ENCODE measurements around the gene PPP3R1. TPM values are rescaled to one million over a fixed set of nuclear protein-coding genes. Genes with fewer than 3 reads are reported as not detected.

The PPP3R1 gene
- total and polyA plus RNA-seq, 2 of the 8 experiments (the other 6 are each of a cell fraction or from before 2014, with no cell fraction given), result 9.3 to 85.1 TPM

DNA sequence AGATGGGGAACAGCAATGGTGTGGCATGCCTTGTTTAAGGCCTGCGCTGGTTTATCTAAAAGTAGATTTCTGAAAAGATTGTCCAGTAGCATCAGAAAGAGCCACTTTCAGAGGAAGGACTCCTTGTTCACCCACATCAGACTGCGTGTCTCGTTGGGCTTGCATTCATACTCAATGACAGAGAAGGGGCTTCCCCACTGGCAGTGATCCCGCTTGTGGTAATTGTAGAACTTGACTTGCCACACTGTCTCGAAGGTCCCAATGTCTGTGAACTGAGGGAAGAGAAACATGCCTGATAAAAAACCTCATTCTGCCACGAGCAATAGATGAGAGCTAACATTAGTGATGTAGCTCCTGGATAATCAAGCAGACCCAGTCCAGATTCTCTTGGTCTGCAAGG, 41.4 kb upstream of the PPP3R1 start:
- H3K14ac ChIP-seq (ENCODE audit: insufficient read length), result no peak overlapping the region
- no peak overlapping the region for H3K23ac ChIP-seq (ENCODE audit: insufficient read length)
- no peaks in the 10 kb centered on the region for H3K79me2 ChIP-seq (ENCODE audit: control insufficient read depth in 1 of 2, insufficient read depth in 2 of 2, low read length in 2 of 2)
- H4K8ac ChIP-seq (ENCODE audit: extremely low read depth, insufficient read depth, low read length), result no peak overlapping the region
- H3K18ac ChIP-seq (ENCODE audit: extremely low read depth, low read length), result no peak overlapping the region
- no peak overlapping the region for H4K5ac ChIP-seq (ENCODE audit: insufficient read length, low read depth, low read length)
- H3K4me3 ChIP-seq (ENCODE audit: extremely low read depth in 1 of 4, insufficient read depth in 2 of 4, low read depth in 3 of 4, low read length in 4 of 4), result no peak overlapping the region
- no peak overlapping the region for H3K4ac ChIP-seq (replicated peaks; ENCODE audit: insufficient read length, low read depth, low read length)
- H2BK12ac ChIP-seq (ENCODE audit: low read depth, low read length), result no peak overlapping the region
- H3K9ac ChIP-seq (replicated peaks in 1 of 4; ENCODE audit: extremely low read depth in 1 of 4, low read depth in 3 of 4, low read length in 3 of 4), result no peak overlapping the region
- H4K91ac ChIP-seq (replicated peaks; ENCODE audit: insufficient read length, low read length), result no peak overlapping the region
- no peaks in the 10 kb centered on the region for H3K36me3 ChIP-seq (ENCODE audit: control insufficient read depth in 2 of 4, insufficient read depth in 4 of 4, low read length in 3 of 4)
- no peak for DNase-seq (ENCODE audit: low read depth in 1 of 2, low spot score in 2 of 2)
- no peaks in the 10 kb centered on the region for H3K9me3 ChIP-seq (ENCODE audit: insufficient read depth in 2 of 2, low read depth in 1 of 2, low read length in 1 of 2)
- FAIRE-seq, result no peak
- H3K4me1 ChIP-seq (replicated peaks in 1 of 4; ENCODE audit: control insufficient read depth in 3 of 4, insufficient read depth in 4 of 4, low read length in 3 of 4), result no peaks in the 10 kb centered on the region
- H2BK5ac ChIP-seq (ENCODE audit: low read depth, low read length), result no peak overlapping the region
- no peak overlapping the region for H2BK20ac ChIP-seq (ENCODE audit: low read length)
- H3K27me3 ChIP-seq (replicated peaks in 1 of 4; ENCODE audit: control insufficient read depth in 3 of 4, extremely low read depth in 1 of 4, insufficient read depth in 3 of 4, low read length in 3 of 4), result no peaks in the 10 kb centered on the region
- H3K56ac ChIP-seq (replicated peaks; ENCODE audit: insufficient read length, low read depth, low read length), result no peak overlapping the region
- H3K4me2 ChIP-seq (ENCODE audit: insufficient read depth in 1 of 2, low read depth in 2 of 2, low read length in 2 of 2), result no peak overlapping the region
- no peaks in the 10 kb centered on the region for H3K79me1 ChIP-seq (ENCODE audit: low read depth, low read length)
- WGBS, 2 experiments (ENCODE audit: extremely low coverage in 1 of 2, insufficient coverage in 1 of 2, insufficient read length in 1 of 2, insufficient replicate concordance in 2 of 2, low coverage in 1 of 2, low lambda C conversion rate in 2 of 2, missing lambda C conversion rate in 1 of 2), result 86% methylated on average over 6 of the region's 6 CpGs; no CpG with 5 or more reads in 1 of the 2 experiments
- H2AK5ac ChIP-seq (ENCODE audit: low read depth, low read length), result no peak overlapping the region
- H3K23me2 ChIP-seq (ENCODE audit: low read depth, low read length), result no peaks in the 10 kb centered on the region
- no peak overlapping the region for H2BK15ac ChIP-seq (ENCODE audit: low read length)
- H2BK120ac ChIP-seq (replicated peaks; ENCODE audit: low read depth, low read length), result no peak overlapping the region
- CTCF ChIA-PET (ENCODE audit: partially characterized antibody), result interaction anchor here (0.9 to 10.2 kb wide), 17 partner anchors 11 to 172 kb away, joined by 3 to 108 read pairs (median 5); partner anchors contain the start of gene CNRIP1
- no peak overlapping the region for H2AFZ ChIP-seq (ENCODE audit: low read length)
- POLR2A ChIA-PET (ENCODE audit: partially characterized antibody), result interaction anchor here (0.5 kb wide), 1 partner anchor 205 kb away, joined by 3 read pairs; no protein-coding TSS in a partner anchor
- no peaks in the 10 kb centered on the region for H4K20me1 ChIP-seq (replicated peaks in 1 of 2; ENCODE audit: control insufficient read depth in 1 of 2, insufficient read depth in 2 of 2, low read length in 2 of 2)
- no peak overlapping the region for H3K27ac ChIP-seq (ENCODE audit: low read depth, low read length)
- TF ChIP-seq SP2 (IDR thresholded peaks at IDR 0.05; ENCODE audit: low read length) (no peak), RAD21 (IDR thresholded peaks at IDR 0.05 in 1 of 2, conservative IDR thresholded peaks at IDR 0.05 in 1 of 2; ENCODE audit: low read depth in 2 of 2, low read length in 2 of 2) (no peak), PHF8 (conservative IDR thresholded peaks at IDR 0.05; ENCODE audit: low read depth, low read length) (no peak), TEAD4 (IDR thresholded peaks at IDR 0.05; ENCODE audit: low read depth, low read length) (no peak), NANOG (IDR thresholded peaks at IDR 0.05; ENCODE audit: insufficient read depth, low read depth, low read length, poor library complexity, severe bottlenecking) (no peak), CTBP2 (IDR thresholded peaks at IDR 0.05; ENCODE audit: borderline replicate concordance, insufficient read depth, insufficient read length, low read length) (no peak), CBX8 (IDR thresholded peaks at IDR 0.05; ENCODE audit: borderline replicate concordance, low read depth, low read length) (no peak), NRF1 (IDR thresholded peaks at IDR 0.05; ENCODE audit: low read depth, low read length) (no peak), KDM4A (IDR thresholded peaks at IDR 0.05; ENCODE audit: low read depth, low read length, severe bottlenecking) (no peak), FOSL1 (IDR thresholded peaks at IDR 0.05; ENCODE audit: insufficient read depth, low read depth, low read length) (no peak)
- TF ChIP-seq, protein P1, sequence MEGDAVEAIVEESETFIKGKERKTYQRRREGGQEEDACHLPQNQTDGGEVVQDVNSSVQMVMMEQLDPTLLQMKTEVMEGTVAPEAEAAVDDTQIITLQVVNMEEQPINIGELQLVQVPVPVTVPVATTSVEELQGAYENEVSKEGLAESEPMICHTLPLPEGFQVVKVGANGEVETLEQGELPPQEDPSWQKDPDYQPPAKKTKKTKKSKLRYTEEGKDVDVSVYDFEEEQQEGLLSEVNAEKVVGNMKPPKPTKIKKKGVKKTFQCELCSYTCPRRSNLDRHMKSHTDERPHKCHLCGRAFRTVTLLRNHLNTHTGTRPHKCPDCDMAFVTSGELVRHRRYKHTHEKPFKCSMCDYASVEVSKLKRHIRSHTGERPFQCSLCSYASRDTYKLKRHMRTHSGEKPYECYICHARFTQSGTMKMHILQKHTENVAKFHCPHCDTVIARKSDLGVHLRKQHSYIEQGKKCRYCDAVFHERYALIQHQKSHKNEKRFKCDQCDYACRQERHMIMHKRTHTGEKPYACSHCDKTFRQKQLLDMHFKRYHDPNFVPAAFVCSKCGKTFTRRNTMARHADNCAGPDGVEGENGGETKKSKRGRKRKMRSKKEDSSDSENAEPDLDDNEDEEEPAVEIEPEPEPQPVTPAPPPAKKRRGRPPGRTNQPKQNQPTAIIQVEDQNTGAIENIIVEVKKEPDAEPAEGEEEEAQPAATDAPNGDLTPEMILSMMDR (IDR thresholded peaks at IDR 0.05; ENCODE audit: control extremely low read depth in 1 of 3, insufficient read depth in 1 of 3, low read depth in 1 of 3, low read length in 3 of 3), result no peak

All from H1 (cell line).